GM23248 (cell line): ENCODE measurements around the gene TOX4. TPM values are rescaled to one million over a fixed set of nuclear protein-coding genes. Genes with fewer than 3 reads are reported as not detected.
A peak's percentile ranks its signal among the peaks of the same experiment; 100 is the strongest.

Experiments
- DNase-seq: peaks from one replicate; pipeline ENCODE4 v3.0.0-alpha.2; 2015
- H2AFZ ChIP-seq: fragments of 200-600 bp; sonication (generic); 2 replicates; pipeline ENCODE4 v1.6.1; 2016; ENCODE audit warnings: antibody characterized with exemption
- H3F3A ChIP-seq: fragments of 200-600 bp; sonication (generic); 2 replicates; pipeline ENCODE4 v1.6.1; 2016; ENCODE audit warnings: mild to moderate bottlenecking, antibody characterized with exemption, mixed run types; ENCODE audit not compliant: insufficient read depth
- H3K27ac ChIP-seq: fragments of 200-600 bp; sonication (generic); 2 replicates; pipeline ENCODE4 v1.5.1; 2016; ENCODE audit warnings: mild to moderate bottlenecking
- H3K27me3 ChIP-seq: fragments of 200-600 bp; sonication (generic); replicated peaks from 2 replicates; pipeline ENCODE4 v1.6.1; 2016; ENCODE audit warnings: mild to moderate bottlenecking; ENCODE audit not compliant: insufficient read depth
- H3K36me3 ChIP-seq: fragments of 200-600 bp; sonication (generic); 2 replicates; pipeline ENCODE4 v1.6.1; 2016; ENCODE audit warnings: low read depth, mild to moderate bottlenecking
- H3K4me1 ChIP-seq: fragments of 200-600 bp; sonication (generic); 2 replicates; pipeline ENCODE4 v1.6.1; 2016; ENCODE audit warnings: mild to moderate bottlenecking; ENCODE audit not compliant: insufficient read depth
- H3K4me2 ChIP-seq: fragments of 200-600 bp; sonication (generic); one replicate; pipeline ENCODE4 v1.6.1; 2016; ENCODE audit warnings: mild to moderate bottlenecking; ENCODE audit not compliant: unreplicated experiment
- H3K4me3 ChIP-seq: fragments of 200-600 bp; sonication (generic); 2 replicates; pipeline ENCODE4 v1.5.1; 2016; ENCODE audit warnings: mild to moderate bottlenecking
- H3K79me2 ChIP-seq: fragments of 200-600 bp; sonication (generic); 2 replicates; pipeline ENCODE4 v1.6.1; 2016; ENCODE audit warnings: mild to moderate bottlenecking; ENCODE audit not compliant: insufficient read depth
- H3K9ac ChIP-seq: fragments of 200-600 bp; sonication (generic); 2 replicates; pipeline ENCODE4 v1.6.1; 2016; ENCODE audit warnings: mild to moderate bottlenecking
- H3K9me2 ChIP-seq: fragments of 200-600 bp; sonication (generic); 2 replicates; pipeline ENCODE4 v1.6.1; 2016; ENCODE audit warnings: mixed run types, mild to moderate bottlenecking, moderate library complexity; ENCODE audit not compliant: insufficient read depth
- H3K9me3 ChIP-seq: fragments of 200-600 bp; sonication (generic); one replicate; pipeline ENCODE4 v1.6.1; 2017; ENCODE audit warnings: low read depth
- H4K20me1 ChIP-seq: fragments of 200-600 bp; sonication (generic); 2 replicates; pipeline ENCODE4 v1.6.0; 2016; ENCODE audit not compliant: insufficient read depth
- EZH2 ChIP-seq: fragments of 200-600 bp; sonication (generic); IDR thresholded peaks from 2 replicates; pipeline ENCODE4 v1.6.1; 2018; ENCODE audit warnings: antibody characterized with exemption, mild to moderate bottlenecking; ENCODE audit not compliant: insufficient read depth, poor library complexity, severe bottlenecking
- EZH2phosphoT487 ChIP-seq: fragments of 200-600 bp; sonication (generic); IDR thresholded peaks from 2 replicates; pipeline ENCODE4 v1.6.1; 2018; ENCODE audit warnings: antibody characterized with exemption, moderate library complexity, mild to moderate bottlenecking, low read depth; ENCODE audit not compliant: insufficient read depth
- WGBS, 2 experiments: methylation state at CpG; one replicate each; pipeline ENCODE4 v1.1.6; 2015 to 2017; ENCODE audit warnings: low lambda C conversion rate in 2 of 2, low coverage in 1 of 2; ENCODE audit errors: missing lambda C conversion rate in 2 of 2; 5-methylcytosine and 5-hydroxymethylcytosine counted together
- in situ Hi-C: fragments of 300-500 bp; cut with MboI; formaldehyde crosslinking; loops from 2 replicates; pipeline ENCODE4 v1.15.0; 2020
- polyA plus RNA-seq: library from polyadenylated mRNA; unstranded; fragments of >200 nt; fragmentation: Nextera tagmentation; extraction: Ambion mirVana; gene quantifications from 2 replicates; pipeline ENCODE4 v1.2.1, GENCODE V29; 2016
- total RNA-seq: library from RNA; depleted of rRNA; stranded (reverse); fragments of >200 nt; shearing (Covaris generic); gene quantifications from 2 replicates; pipeline ENCODE4 v1.2.3, GENCODE V29; 2014

Gene TOX4
- total and polyA plus RNA-seq, 2 experiments from 2014 or later, result 23.6 to 74.2 TPM

DNA sequence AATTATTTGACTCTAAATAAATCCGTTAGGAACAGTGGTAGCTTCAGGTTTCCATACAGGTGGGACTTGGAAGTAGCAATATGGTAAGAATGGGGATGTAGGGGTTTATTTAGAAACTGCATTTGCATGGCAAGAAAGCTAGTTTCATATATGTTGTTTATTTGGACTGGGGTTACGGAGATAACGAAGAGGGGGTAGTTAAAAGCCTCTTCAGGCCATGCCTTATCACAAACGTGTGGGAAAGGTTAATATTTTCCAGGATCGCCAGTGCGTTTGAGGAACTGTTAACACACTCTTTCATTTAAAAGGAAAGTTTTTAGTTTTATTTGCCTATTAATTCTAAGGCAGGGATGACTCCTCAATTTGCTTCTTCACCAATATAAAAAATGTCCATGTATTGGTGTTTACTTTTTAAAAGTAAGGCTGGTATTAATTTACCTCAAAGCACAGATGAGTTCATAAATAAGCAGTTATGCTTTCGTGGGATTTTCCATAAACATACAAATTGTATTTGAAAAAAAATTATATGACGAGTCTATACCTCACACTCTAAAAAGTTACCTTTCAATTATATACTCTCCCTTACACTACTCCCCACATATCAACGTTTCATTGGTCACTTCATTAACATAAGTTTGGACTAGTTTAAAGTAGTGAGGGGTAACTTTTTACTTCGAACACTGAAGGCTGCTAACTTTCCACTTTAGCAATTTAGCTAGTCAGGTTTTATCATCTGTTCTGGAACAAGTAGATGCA is 1.1 kb upstream of the TOX4 start:
- H3K9me2 ChIP-seq, result no peaks in the 10 kb centered on the region
- H3K36me3 ChIP-seq, result peaks cover 8% of the 10 kb centered on the region
- H3K27me3 ChIP-seq, result no peaks in the 10 kb centered on the region
- H3K9ac ChIP-seq, result peak overlapping the region; percentile 94
- no peaks in the 10 kb centered on the region for H4K20me1 ChIP-seq
- H3K4me2 ChIP-seq, result peak overlapping the region; percentile 86
- H3F3A ChIP-seq, result no peaks in the 10 kb centered on the region
- peaks cover 71% of the 10 kb centered on the region for H3K79me2 ChIP-seq
- H3K27ac ChIP-seq, result peak overlapping the region; percentile 33; the same call in 1 of the 2 replicates
- peak overlapping the region; percentile 80 for H2AFZ ChIP-seq
- in situ Hi-C loops, result no loop called here
- H3K9me3 ChIP-seq, result no peaks in the 10 kb centered on the region
- no peak for DNase-seq
- peaks cover 17% of the 10 kb centered on the region for H3K4me1 ChIP-seq
- TF ChIP-seq EZH2, result no peak
- no peak for TF ChIP-seq EZH2phosphoT487
- 52 to 53% methylated on average over 10 of the region's 10 CpGs for WGBS, 2 experiments
- peak overlapping the region; percentile 90 for H3K4me3 ChIP-seq

DNA sequence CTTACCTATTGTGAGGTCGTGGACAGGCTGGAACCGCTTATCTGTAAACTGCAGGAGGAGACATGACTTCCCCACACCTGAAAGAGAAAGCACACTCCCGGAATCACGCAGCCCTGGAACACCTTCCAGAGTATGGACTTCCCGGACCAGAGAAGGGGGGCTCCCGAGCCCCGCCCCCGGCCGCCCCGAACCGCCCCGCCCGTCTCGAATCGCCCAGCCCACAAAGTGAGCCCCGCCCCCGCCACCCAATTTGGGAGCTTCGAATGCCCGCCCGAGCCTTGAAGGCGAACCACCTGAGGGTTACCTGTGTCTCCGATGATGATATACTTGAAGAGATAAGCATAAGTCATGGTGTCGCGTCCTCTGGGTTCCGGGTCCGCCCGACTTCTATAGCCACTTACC is 471 bp upstream of the TOX4 start:
- peak; percentile 84 for DNase-seq
- Histone ChIP-seq H3K4me3 (peak overlapping the region; percentile 90), H3K4me2 (peak overlapping the region; percentile 86), H3K9ac (peak overlapping the region; percentile 94), H3K4me1 (peaks cover 17% of the 10 kb centered on the region), H3K9me3 (no peaks in the 10 kb centered on the region), H2AFZ (peak overlapping the region; percentile 80), H4K20me1 (no peaks in the 10 kb centered on the region), H3K36me3 (peaks cover 8% of the 10 kb centered on the region), H3F3A (no peaks in the 10 kb centered on the region), H3K9me2 (no peaks in the 10 kb centered on the region), H3K79me2 (peaks cover 77% of the 10 kb centered on the region), H3K27ac (peak overlapping the region; percentile 33; the same call in 1 of the 2 replicates), H3K27me3 (no peaks in the 10 kb centered on the region)
- no peak for TF ChIP-seq EZH2phosphoT487
- no peak for TF ChIP-seq EZH2
- in situ Hi-C loops, result no loop called here
- 1 to 3% methylated on average over 18 to 21 of the region's 27 CpGs for WGBS, 2 experiments

DNA sequence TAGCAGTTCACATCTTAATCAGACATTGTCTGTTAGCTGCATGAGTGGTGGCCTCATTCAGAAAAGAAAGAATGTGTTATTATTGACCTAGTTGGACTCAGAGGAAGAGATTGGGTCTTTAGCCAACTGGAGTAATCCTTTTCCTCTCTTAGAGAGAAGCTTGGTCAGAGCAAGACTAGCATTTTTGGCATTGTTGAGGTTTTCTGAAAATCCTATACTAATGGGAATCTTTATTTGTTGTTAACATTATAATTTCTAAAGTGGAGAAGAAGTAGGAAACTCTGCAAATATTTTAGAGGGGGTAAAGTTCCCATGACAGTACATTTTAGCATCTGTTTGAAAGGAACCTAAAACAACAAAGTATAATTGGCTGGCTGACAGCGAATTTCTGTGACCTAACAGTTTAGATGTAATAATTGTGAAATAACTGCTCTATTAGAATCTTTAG is 9.7 kb downstream of the TOX4 start:
- Histone ChIP-seq H3K4me1 (peaks cover 17% of the 10 kb centered on the region), H3K4me3 (no peak overlapping the region), H4K20me1 (peaks cover 7% of the 10 kb centered on the region; the same call in 1 of the 2 replicates), H3K27me3 (no peaks in the 10 kb centered on the region), H3K27ac (peak overlapping the region; percentile 63), H2AFZ (no peak overlapping the region), H3K9me2 (no peaks in the 10 kb centered on the region), H3K36me3 (peaks cover 38% of the 10 kb centered on the region), H3K4me2 (peak overlapping the region; percentile 37), H3K9me3 (no peaks in the 10 kb centered on the region), H3F3A (peaks cover 22% of the 10 kb centered on the region), H3K9ac (peak overlapping the region; percentile 26), H3K79me2 (peaks cover 59% of the 10 kb centered on the region)
- 90 to 100% methylated on average over 1 of the region's 1 CpG for WGBS, 2 experiments
- peak; percentile 88 for DNase-seq
- in situ Hi-C loops, result no loop called here
- no peak for TF ChIP-seq EZH2
- TF ChIP-seq EZH2phosphoT487, result no peak

DNA sequence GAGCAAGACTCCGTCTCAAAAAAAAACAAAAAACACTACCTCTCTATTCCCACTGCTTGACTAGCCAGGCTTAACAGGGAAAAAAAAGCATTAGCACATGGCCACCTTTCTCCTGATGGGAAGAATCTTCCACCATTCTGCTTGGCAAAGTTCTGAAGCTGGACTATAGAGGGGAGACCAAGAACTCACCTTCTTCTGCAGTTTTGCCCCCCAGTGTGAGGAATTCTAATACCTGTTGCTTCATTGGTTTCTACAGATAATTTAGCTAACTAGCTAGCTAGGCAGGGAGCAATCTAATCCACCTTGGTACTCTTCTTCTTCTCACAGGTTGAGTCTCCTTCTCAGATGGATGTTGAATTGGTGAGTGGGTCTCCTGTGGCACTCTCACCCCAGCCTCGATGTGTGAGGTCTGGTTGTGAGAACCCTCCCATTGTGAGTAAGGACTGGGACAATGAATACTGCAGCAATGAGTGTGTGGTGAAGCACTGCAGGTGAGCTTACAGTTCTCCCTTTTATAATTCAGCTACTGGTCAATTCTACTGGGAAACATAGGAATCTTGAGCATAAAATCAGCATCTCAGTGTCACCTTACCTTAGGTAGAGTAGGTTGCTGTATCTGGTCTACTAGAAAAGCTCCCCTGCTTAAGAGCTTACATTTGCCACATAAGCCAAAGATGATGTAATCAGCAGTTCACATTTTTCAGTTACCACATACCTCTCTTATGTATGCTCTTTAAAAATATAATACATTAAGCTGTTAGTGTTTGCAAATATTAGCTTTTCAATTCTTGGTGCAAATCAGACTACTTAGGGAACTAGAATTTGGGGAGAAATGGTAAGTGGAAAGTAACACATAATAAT is 18.1 kb downstream of the TOX4 start:
- no peak for TF ChIP-seq EZH2
- TF ChIP-seq EZH2phosphoT487, result no peak
- H3K36me3 ChIP-seq, result peaks cover 55% of the 10 kb centered on the region
- H2AFZ ChIP-seq, result no peak overlapping the region
- H3K4me2 ChIP-seq, result no peak overlapping the region
- peak overlapping the region; percentile 53 for H3K27ac ChIP-seq
- no peaks in the 10 kb centered on the region for H4K20me1 ChIP-seq
- DNase-seq, result peak; percentile 49
- H3K79me2 ChIP-seq, result no peaks in the 10 kb centered on the region
- 77 to 84% methylated on average over 2 of the region's 2 CpGs for WGBS, 2 experiments
- H3K9me3 ChIP-seq, result no peaks in the 10 kb centered on the region
- H3K9me2 ChIP-seq, result no peaks in the 10 kb centered on the region
- H3K9ac ChIP-seq, result peak overlapping the region; percentile 18; the same call in 1 of the 2 replicates
- peaks cover 35% of the 10 kb centered on the region for H3F3A ChIP-seq
- H3K4me3 ChIP-seq, result no peak overlapping the region
- H3K27me3 ChIP-seq, result no peaks in the 10 kb centered on the region
- in situ Hi-C loops, result no loop called here
- peaks cover 16% of the 10 kb centered on the region for H3K4me1 ChIP-seq
